ENCODE results near the gene CHAT. TPM values are rescaled to one million over a fixed set of nuclear protein-coding genes. Genes with fewer than 3 reads are reported as not detected.

The CHAT gene
- total RNA-seq, 1 experiment from 2014 or later = not detected

GRCh38 chr10:49593564-49593875 is 20.3 kb upstream of the CHAT start:
- DNase-seq = no peak
- Histone ChIP-seq H3K9me3 (replicated peaks) (no peaks in the 10 kb centered on the region), H3K27me3 (peaks cover 4% of the 10 kb centered on the region; the same call in 1 of the 2 replicates), H3K27ac (no peak overlapping the region), H3K4me1 (no peaks in the 10 kb centered on the region), H3K36me3 (no peaks in the 10 kb centered on the region), H3K4me3 (no peak overlapping the region)

GRCh38 chr10:49593998-49594397 is 19.8 kb upstream of the CHAT start:
- DNase-seq = no peak

DNA sequence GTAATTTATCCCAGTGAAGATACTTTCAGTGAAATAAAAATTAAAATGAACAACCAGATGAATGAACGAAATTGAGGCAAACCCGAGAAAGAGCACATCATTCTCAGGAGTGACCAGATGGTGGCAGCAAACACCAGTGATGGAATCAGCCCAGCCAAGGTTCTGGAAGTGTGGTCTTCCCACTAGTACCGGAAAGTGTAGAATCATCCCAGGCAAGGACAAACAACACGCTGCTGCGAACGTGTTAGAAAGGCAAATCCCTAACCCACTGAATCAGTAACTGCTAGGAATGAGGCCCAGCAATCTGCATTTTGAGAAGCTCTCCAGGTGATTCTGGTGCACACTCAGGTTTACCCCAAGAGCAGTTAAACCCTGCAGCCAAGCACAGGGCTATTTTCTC is 19.2 kb upstream of the CHAT start:
- H3K27ac ChIP-seq = no peak overlapping the region
- no peaks in the 10 kb centered on the region for H3K36me3 ChIP-seq
- no peaks in the 10 kb centered on the region for H3K4me1 ChIP-seq
- peak; percentile 11 to 64 for DNase-seq
- H3K4me3 ChIP-seq = no peak overlapping the region
- H3K9me3 ChIP-seq (replicated peaks) = no peaks in the 10 kb centered on the region
- peaks cover 4% of the 10 kb centered on the region; the same call in 1 of the 2 replicates for H3K27me3 ChIP-seq

More at GRCh38 chr10:49593998-49594397, 19.8 kb upstream of the CHAT start:
- no peaks in the 10 kb centered on the region for H3K9me3 ChIP-seq (replicated peaks)
- H3K4me3 ChIP-seq = no peak overlapping the region
- H3K27me3 ChIP-seq = peaks cover 4% of the 10 kb centered on the region; the same call in 1 of the 2 replicates
- H3K27ac ChIP-seq = no peak overlapping the region
- H3K36me3 ChIP-seq = no peaks in the 10 kb centered on the region
- H3K4me1 ChIP-seq = no peaks in the 10 kb centered on the region

- no peaks in the 10 kb centered on the region for H3K36me3 ChIP-seq
- no peak overlapping the region for H3K4me3 ChIP-seq
- no peak for DNase-seq
- H3K27me3 ChIP-seq = peaks cover 4% of the 10 kb centered on the region; the same call in 1 of the 2 replicates
- H3K27ac ChIP-seq = no peak overlapping the region
- H3K4me1 ChIP-seq = no peaks in the 10 kb centered on the region
- H3K9me3 ChIP-seq (replicated peaks) = no peaks in the 10 kb centered on the region
Observed at GRCh38 chr10:49595003-49595712, 18.7 kb upstream of the CHAT start.

DNA sequence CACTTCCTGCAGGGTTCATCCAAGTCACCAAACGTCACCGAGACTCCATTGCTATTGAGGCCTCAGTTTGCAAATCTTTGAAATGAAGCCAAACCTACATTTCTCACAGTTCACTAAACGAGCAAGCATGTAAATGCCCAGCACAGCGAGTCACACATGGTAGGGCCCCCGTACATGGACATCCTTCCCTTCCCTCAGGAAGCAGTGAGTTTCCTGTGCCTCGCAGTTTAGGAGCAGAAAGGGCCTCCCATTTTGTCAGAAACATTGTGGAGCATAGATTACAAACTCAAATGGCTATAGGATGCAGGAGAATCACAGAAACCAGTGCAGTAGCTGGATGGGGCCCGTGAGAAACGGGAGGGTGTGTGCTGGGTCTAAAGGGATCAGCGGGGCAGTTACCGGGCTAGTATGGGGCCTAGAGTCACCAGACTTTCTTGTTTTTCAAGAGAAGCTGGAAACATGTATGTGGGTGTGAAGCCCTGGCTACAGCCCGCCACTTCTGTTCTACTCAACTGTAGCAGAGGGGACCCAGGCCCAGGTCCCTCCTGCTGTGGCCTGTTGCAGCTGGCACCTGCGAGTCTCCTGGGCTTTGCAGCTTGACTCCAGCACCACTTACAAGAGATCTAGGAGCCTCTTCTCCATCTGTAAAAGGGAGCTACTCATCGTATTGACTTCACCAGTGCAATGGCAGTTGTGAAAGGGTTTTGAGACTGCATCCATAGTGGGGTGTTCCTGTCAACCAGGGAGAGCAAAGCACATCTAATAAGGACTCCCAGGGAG is 17.9 kb upstream of the CHAT start:
- H3K9me3 ChIP-seq (replicated peaks) = no peaks in the 10 kb centered on the region
- DNase-seq = no peak
- no peaks in the 10 kb centered on the region for H3K4me1 ChIP-seq
- no peaks in the 10 kb centered on the region for H3K36me3 ChIP-seq
- peaks cover 4% of the 10 kb centered on the region; the same call in 1 of the 2 replicates for H3K27me3 ChIP-seq
- H3K4me3 ChIP-seq = no peak overlapping the region
- no peak overlapping the region for H3K27ac ChIP-seq

DNA sequence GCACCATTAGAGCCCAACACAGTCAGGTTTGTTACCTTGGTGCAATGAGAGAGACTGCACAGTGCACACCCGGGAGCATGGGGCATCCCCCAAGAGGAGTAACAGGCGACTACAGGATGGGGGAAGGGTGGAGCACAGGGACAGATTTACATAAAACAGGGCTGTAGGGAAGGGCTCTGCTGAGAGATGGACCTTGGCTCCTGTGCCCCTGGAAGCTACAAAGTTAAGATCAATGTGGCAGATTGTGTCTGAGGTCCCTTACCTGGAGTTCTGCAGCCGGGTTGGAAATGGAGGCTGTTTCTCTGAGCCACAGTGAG is 17.4 kb upstream of the CHAT start:
- Histone ChIP-seq H3K4me1 (no peaks in the 10 kb centered on the region), H3K4me3 (no peak overlapping the region), H3K27ac (no peak overlapping the region), H3K36me3 (no peaks in the 10 kb centered on the region), H3K9me3 (replicated peaks) (no peaks in the 10 kb centered on the region), H3K27me3 (peaks cover 4% of the 10 kb centered on the region; the same call in 1 of the 2 replicates)
- no peak for DNase-seq

DNA sequence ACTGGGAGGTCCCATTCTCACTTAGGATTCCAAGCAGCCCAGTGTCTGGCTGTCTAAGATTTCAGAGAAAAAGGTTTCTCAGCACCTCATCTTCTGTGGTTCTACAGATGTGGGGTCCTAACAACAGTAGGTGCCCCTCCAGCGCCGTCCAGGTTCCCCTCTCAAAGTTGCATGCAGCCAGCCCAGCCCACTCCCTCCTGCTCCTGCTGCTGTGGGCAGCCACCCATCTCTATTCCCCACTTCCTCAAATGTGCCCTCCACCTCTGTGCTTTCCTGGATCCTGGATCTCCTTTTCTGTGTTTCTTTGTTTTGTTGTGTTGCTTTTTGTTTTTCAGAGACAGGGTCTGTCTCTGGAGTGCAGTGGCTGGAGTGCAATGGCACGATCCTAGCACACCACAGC is 17.0 kb upstream of the CHAT start:
- H3K27ac ChIP-seq = no peak overlapping the region
- DNase-seq = no peak
- H3K9me3 ChIP-seq (replicated peaks) = no peaks in the 10 kb centered on the region
- H3K4me1 ChIP-seq = no peaks in the 10 kb centered on the region
- H3K4me3 ChIP-seq = no peak overlapping the region
- H3K36me3 ChIP-seq = no peaks in the 10 kb centered on the region
- peaks cover 4% of the 10 kb centered on the region; the same call in 1 of the 2 replicates for H3K27me3 ChIP-seq

- no peaks in the 10 kb centered on the region for H3K36me3 ChIP-seq
- H3K4me3 ChIP-seq = no peak overlapping the region
- H3K9me3 ChIP-seq (replicated peaks) = no peaks in the 10 kb centered on the region
- H3K27me3 ChIP-seq = peaks cover 4% of the 10 kb centered on the region; the same call in 1 of the 2 replicates
- H3K27ac ChIP-seq = no peak overlapping the region
- no peak for DNase-seq
- no peaks in the 10 kb centered on the region for H3K4me1 ChIP-seq
Observed at GRCh38 chr10:49597426-49598163, 16.2 kb upstream of the CHAT start.

DNA sequence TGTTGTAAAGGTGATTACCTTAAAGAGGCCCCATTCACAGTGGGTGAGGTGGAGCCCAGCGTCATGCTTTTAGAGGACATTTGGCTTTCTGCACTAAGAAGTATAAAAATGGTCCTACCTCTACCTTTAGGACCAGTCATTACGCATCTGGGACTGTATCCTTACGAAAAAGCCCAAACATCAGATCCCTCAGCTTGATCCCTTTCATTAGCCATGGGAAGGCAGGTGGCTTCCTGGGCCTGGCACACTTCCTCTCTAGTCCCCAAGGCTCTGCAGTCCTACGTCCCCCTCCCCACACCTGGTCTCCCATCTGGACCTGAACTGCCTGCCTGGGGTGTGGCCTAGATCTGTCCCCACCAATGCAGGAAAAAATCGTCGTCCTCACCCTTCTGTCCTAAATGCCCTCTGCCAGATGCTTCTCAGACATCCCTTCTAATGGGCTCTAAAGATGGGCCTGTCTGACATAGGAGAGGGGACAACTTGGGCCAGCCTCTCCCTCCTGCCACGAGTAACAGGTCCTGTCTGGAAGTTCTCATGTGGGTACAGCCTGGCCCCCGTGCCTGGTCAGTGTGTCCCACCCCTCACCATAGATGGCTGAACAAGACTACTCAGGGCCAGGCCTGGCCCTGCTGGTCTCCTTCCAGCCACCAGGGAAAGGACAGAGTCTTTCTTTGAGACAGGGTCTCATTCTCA is 15.5 kb upstream of the CHAT start:
- no peak for DNase-seq
- Histone ChIP-seq H3K36me3 (no peaks in the 10 kb centered on the region), H3K27ac (no peak overlapping the region), H3K9me3 (replicated peaks) (no peaks in the 10 kb centered on the region), H3K4me1 (no peaks in the 10 kb centered on the region), H3K27me3 (peaks cover 4% of the 10 kb centered on the region; the same call in 1 of the 2 replicates), H3K4me3 (no peak overlapping the region)

- Histone ChIP-seq H3K36me3 (no peaks in the 10 kb centered on the region), H3K9me3 (replicated peaks) (no peaks in the 10 kb centered on the region), H3K27me3 (peaks cover 4% of the 10 kb centered on the region; the same call in 1 of the 2 replicates), H3K4me1 (no peaks in the 10 kb centered on the region), H3K4me3 (no peak overlapping the region), H3K27ac (no peak overlapping the region)
- DNase-seq = no peak
Observed at GRCh38 chr10:49598986-49599385, 14.9 kb upstream of the CHAT start.

DNA sequence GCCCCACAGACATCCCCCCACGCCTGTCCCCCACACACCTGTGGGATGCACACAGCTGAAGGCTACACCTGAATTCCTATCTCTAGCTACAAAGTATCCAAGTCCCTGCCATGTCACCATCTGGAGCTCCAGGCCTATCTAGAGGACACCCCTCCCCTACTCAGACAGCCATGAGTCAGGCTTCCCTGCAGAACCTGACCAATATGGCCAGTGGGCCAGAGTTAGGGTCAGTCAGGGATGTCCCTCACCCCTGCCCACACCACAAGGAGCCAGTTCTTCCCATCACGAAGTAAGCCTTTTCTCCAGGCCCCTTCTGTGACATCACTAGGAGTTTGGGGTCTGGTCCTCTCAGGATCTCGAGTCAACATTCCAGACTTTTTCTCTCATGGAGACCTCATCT is 14.3 kb upstream of the CHAT start:
- no peaks in the 10 kb centered on the region for H3K9me3 ChIP-seq (replicated peaks)
- peaks cover 4% of the 10 kb centered on the region; the same call in 1 of the 2 replicates for H3K27me3 ChIP-seq
- H3K4me1 ChIP-seq = no peaks in the 10 kb centered on the region
- H3K4me3 ChIP-seq = no peak overlapping the region
- H3K27ac ChIP-seq = no peak overlapping the region
- no peak for DNase-seq
- no peaks in the 10 kb centered on the region for H3K36me3 ChIP-seq

DNA sequence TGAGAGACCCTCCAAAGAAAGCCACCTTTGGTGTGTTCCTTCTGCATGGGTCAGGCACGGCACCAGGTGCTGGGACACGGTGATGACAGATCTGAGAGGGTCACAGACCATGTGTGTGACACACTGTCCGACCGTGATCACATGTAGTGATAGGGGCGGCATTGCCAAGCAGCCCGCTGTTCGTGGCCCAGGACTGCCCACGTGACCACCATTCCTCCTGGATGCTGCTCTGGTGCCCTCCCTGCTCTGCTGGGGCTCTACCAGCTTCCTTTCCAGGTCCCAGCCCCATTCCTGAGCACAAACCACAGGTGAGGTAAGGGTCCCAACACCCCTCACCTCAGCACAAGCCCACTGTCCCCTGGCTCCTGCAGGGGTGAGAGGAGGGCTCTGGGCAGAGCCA is 13.8 kb upstream of the CHAT start:
- H3K4me1 ChIP-seq = no peaks in the 10 kb centered on the region
- H3K27ac ChIP-seq = no peak overlapping the region
- H3K4me3 ChIP-seq = no peak overlapping the region
- H3K9me3 ChIP-seq (replicated peaks) = no peaks in the 10 kb centered on the region
- DNase-seq = no peak
- peaks cover under 1% of the 10 kb centered on the region; the same call in 1 of the 2 replicates for H3K27me3 ChIP-seq
- no peaks in the 10 kb centered on the region for H3K36me3 ChIP-seq

DNA sequence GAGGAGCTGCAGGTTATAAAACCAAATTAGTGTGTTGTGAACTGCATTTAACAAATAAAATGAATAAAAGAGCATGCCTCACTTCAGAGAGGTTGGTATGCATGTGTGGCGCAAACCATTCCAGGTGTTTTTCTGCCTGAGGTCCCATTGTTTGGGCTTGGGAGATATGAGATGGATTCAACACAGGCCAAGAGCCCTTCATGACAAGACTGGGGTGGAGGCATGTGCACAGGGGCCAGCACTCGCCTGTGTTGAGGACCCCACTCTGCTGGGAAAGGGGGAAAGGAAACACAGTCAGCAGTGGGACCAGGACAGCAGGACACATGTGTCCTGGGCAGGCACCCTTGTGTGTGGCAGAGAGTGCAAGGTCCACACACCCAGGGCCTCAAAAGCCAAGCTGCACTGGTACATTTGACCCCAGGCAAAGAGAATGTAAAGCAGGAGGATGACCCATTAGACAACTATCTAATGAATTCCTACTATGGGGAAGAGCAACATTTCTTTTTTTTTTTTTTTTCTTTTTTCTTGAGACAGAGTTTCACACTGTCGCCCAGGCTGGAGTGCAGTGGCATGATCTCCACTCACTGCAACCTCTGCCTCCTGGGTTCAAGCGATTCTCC is 12.9 kb upstream of the CHAT start:
- Histone ChIP-seq H3K36me3 (no peaks in the 10 kb centered on the region), H3K9me3 (replicated peaks) (no peaks in the 10 kb centered on the region), H3K4me1 (no peaks in the 10 kb centered on the region), H3K27ac (no peak overlapping the region), H3K4me3 (no peak overlapping the region), H3K27me3 (no peaks in the 10 kb centered on the region)
- DNase-seq = no peak

DNA sequence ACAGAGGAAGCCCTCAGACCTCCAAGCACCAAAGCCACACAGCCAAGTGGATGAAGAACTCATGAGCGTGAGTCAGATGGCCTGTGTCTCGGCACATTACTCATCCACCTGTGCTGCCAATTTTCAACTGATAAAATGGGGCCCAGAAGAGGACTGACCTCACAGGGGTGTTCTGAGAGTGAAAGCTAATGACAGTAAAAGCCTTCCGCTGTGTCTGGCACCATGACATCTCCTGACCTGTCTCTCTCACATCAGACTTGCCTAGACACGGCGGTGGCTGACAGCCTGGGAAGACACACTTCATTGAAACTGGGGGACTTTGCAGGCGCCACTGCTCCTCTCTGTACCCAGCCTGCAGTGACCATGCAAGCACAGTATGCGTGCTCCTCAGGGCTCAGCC is 12.0 kb upstream of the CHAT start:
- Histone ChIP-seq H3K9me3 (replicated peaks) (no peaks in the 10 kb centered on the region), H3K4me1 (no peaks in the 10 kb centered on the region), H3K27me3 (no peaks in the 10 kb centered on the region), H3K36me3 (no peaks in the 10 kb centered on the region), H3K4me3 (no peak overlapping the region), H3K27ac (no peak overlapping the region)
- DNase-seq = no peak

Measured in SJCRH30 (cell line).